ENCODE measurements around the gene EIF4B.

Gene EIF4B

DNA sequence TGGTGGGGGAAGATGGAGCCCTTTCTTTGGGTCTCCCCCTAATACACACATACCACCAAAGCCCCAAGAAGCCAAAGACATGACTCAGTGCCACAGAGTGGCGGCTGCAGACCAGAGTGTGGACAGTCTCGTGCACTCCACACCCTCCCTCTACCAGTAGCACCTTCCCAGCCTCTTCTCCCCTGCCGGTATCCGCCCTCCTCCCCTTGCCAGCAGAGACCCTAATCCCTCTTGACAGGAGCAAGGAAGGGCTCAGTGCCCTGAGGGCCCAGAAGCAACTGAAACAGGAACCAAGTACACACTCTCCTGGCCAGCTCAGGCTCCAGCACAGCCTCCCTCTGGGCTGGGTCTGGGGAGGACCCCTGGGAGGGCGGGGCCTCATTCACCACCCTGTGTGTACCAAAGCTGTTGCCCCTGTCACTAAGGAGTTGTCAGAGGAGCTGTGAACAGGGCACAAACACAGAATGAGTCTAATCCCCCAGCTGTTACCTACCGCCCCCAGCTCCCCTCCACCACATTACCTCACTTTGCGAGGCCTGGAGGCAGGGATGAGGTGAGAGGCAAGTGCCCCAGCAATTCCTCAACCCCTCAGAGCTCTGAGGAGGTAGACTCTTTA, 64.7 kb downstream of the EIF4B start:
- DNase-seq (ENCODE audit: low read depth), result no peak

- no peak for DNase-seq (ENCODE audit: low read depth)
Observed at GRCh38 chr12:53071591-53072551, 65.6 kb downstream of the EIF4B start.

DNA sequence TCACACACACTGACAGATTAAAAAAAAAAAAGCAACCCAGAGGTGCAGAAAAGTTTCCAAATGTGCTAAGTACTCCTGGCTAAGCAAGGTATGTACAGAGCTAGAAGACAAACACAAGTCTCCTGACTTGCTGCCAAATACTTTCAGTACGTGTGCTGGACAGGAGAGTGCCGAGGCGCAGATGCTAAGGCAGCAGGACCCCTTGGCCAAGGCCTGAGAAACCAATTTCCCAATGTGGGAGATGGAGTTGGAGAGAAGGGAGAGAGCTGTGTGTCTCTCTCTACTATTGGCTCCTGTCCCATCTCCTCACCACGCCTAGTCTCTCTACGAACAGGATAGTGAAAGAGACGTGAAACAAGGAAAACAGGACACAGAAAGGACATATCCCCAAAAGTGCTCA, 67.6 kb downstream of the EIF4B start:
- no peak for DNase-seq (ENCODE audit: low read depth)

- no peak for DNase-seq (ENCODE audit: low read depth)
Observed at GRCh38 chr12:53074283-53074998, 68.2 kb downstream of the EIF4B start.

DNA sequence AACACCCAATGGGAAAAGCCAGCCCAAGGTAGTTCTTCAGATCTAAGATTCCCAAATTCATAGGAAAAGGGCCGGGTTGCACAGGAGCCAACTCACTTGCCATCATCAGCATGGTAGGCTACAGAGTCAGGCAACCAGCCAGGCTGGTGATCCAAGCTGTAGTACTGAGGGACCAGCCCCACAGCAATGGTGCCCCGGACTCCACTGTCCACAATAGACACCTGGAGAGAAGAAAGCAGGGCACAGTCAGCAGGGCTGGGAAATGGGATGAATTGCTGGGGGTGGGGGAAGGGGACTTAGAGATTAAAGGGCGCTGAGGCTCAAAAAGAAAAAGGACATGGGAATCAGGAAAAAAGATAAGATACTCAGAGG, 68.7 kb downstream of the EIF4B start:
- no peak for DNase-seq (ENCODE audit: low read depth)

GRCh38 chr12:53076461-53076860, 70.2 kb downstream of the EIF4B start:
- DNase-seq (ENCODE audit: low read depth), result no peak

DNA sequence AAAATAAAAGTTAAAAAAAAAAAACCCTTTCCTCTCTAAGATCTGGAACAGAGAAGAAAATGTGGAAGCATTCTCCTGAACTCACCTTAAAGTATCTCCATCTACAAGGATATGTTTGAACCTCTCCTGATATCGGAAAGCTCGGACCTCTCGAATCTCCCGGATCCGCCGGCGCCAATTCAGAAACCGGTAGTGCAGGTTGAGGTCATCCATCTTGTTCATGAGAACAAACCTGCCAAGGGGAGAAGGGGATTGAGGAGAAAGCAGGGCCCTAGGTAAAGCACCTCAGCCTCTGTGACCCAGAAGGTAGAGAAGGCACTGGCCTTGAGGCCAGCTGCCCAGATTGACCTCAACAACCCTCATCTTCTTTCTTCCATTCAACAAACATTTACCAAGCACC, 70.8 kb downstream of the EIF4B start:
- DNase-seq (ENCODE audit: low read depth), result no peak

- no peak for DNase-seq (ENCODE audit: low read depth)
Observed at GRCh38 chr12:53078425-53079225, 72.4 kb downstream of the EIF4B start.

GRCh38 chr12:53079226-53080117, 73.2 kb downstream of the EIF4B start, which contains the start of gene SPRYD3:
TSS of gene SPRYD3 (minus strand) at chr12:53079390. CDS start at chr12:53079333, 57 bp downstream.
- peak; percentile 96 for DNase-seq (ENCODE audit: low read depth)

DNA sequence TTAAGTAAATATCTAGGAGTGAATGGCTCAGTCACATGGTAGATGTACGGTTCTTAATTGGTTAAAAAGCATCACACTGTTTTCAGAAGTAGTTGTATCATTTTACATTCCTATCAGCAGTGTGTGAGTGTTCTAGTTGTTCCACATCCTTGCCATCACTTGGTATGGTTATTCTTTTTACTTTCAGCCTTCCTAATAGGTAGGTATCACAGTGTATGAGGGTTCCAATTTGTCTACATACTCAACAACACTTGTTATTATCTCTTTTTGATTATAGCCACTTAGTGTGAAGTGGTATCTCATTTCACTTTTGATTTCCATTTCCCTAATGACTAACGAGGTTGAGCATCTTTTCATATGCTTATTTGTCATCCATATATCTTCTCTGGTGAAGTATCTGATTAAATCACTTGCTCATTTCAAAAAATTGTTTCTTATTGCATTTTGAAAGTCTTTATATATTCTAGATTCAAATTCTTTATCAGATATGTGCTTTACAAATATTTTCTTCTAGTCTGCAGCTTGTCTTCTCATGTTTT, 76.5 kb downstream of the EIF4B start:
- DNase-seq (ENCODE audit: low read depth), result no peak

DNA sequence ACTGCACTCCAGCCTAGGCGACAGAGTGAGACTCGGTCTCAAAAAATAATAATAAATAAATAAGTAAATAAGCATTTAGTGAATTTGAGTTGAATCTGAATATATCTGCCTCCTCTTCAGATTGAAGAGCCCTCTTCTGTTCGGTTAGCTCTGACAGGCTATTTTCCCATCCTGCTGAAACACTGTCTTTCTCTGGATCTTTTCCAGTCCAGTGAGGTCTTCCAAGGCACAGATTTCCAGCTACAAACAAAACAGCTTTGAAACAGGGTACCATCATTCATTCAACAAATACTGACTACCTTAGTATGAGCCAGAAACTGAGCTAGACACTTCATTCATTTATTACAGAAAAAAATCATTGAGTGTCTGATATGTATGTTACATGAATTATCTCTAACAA, 80.1 kb downstream of the EIF4B start:
- DNase-seq (ENCODE audit: low read depth), result no peak

DNA sequence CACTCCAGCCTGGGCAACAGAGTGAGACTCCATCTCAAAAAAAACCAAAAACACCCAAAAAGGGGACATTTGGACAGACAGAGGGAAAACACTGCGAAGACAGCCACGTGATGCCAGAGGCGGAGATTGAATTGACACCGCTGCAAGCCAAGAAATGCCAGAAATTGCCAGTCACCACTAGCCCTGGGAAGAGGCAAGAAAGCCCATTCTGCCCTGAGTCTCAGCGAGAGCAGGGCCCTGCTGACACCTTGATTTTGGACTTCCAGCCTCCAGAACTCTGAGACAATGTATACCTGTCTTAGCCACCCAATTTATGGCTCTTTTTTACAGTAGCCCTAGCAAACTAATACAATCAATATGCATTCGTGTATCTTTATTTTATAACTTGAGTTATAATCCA, 83.8 kb downstream of the EIF4B start:
- DNase-seq (ENCODE audit: low read depth), result no peak

DNA sequence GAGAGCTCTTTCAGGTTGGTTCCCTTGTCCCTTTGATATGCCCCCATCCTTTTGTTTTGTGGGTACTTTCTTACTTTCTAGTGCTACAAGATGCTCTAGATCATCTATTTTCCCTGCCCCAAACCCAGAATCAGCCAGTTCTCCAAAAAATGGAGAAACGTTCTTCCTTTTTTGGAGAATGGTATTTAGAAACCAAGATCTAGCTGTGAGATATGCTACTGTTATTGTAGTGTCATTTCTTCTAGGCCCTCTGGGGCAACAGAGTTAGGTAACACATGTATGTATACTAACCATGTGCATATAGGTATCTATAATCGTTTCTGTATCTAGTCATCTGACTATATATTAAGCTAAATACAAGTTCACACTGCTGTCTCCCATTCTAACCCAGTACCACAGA, 84.3 kb downstream of the EIF4B start:
- DNase-seq (ENCODE audit: low read depth), result no peak

- DNase-seq (ENCODE audit: low read depth), result no peak
Observed at GRCh38 chr12:53091756-53092155, 85.5 kb downstream of the EIF4B start.

Measured in GM04504 (cell line).